ENCODE data around the gene EP300.

DNA sequence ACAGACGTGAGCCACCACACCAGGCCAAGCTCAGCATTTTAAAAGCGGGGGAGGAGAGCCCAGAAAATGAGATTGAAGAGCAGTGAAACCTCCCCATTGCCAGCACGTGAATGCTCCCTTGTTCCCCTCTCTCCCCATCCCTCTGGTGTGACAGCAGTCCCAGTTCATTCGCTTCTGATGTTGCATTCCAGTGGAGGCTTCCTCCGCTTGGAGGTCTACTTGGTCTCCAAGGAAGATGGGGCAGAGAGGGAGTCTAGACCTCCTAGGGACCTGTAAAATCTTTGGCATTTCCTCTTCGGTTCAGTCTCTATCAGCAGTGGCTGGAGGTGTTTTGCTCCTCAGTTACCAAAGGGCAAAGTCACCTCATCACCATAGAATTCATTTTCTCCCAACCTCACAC is 30.2 kb upstream of the EP300 start:
- TF ChIP-seq, protein P1, sequence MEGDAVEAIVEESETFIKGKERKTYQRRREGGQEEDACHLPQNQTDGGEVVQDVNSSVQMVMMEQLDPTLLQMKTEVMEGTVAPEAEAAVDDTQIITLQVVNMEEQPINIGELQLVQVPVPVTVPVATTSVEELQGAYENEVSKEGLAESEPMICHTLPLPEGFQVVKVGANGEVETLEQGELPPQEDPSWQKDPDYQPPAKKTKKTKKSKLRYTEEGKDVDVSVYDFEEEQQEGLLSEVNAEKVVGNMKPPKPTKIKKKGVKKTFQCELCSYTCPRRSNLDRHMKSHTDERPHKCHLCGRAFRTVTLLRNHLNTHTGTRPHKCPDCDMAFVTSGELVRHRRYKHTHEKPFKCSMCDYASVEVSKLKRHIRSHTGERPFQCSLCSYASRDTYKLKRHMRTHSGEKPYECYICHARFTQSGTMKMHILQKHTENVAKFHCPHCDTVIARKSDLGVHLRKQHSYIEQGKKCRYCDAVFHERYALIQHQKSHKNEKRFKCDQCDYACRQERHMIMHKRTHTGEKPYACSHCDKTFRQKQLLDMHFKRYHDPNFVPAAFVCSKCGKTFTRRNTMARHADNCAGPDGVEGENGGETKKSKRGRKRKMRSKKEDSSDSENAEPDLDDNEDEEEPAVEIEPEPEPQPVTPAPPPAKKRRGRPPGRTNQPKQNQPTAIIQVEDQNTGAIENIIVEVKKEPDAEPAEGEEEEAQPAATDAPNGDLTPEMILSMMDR (IDR thresholded peaks at IDR 0.05; ENCODE audit: poor library complexity, severe bottlenecking): no peak
- TF ChIP-seq POLR2AphosphoS5 (IDR thresholded peaks at IDR 0.05) (no peak), SMC3 (conservative IDR thresholded peaks at IDR 0.05; ENCODE audit: poor library complexity) (no peak), MXI1 (conservative IDR thresholded peaks at IDR 0.05; ENCODE audit: poor library complexity, severe bottlenecking) (no peak)
